Stimulated activated naive B cell treated with anti-CD40 and anti-IgM and Interleukin-4, amounts not matched to agents 10 μg/mL and 1 μg/mL and 100 μg/mL, for 72 hours (primary cell): ENCODE results near the gene LBP.

Experiments used
- ATAC-seq, 2 donors: fragments of 150-1000 bp; cut with Tn5 transposase; replicated peaks; 2 replicates each; pipeline ENCODE4 v1.10.0; 2021; ENCODE audit warnings: moderate library complexity in 1 of 2
- DNase-seq: peaks from one replicate; pipeline ENCODE4 v3.0.0; 2021
- H3K27ac Mint-ChIP-seq: one replicate; pipeline ENCODE4 v1.8.0; 2022; ENCODE audit warnings: mild to moderate bottlenecking, mixed read lengths
- H3K27me3 Mint-ChIP-seq, 2 donors: one replicate each; pipeline ENCODE4 v1.8.0; 2022; ENCODE audit warnings: mixed read lengths in 2 of 2
- H3K36me3 Mint-ChIP-seq, 2 donors: one replicate each; pipeline ENCODE4 v1.8.0; 2022; ENCODE audit warnings: mixed read lengths in 2 of 2, mild to moderate bottlenecking in 1 of 2
- H3K4me1 Mint-ChIP-seq, 2 donors: one replicate each; pipeline ENCODE4 v1.8.0; 2022; ENCODE audit warnings: mixed read lengths in 2 of 2, mild to moderate bottlenecking in 1 of 2
- H3K4me3 Mint-ChIP-seq, 2 donors: one replicate each; pipeline ENCODE4 v1.8.0; 2022; ENCODE audit warnings: mild to moderate bottlenecking in 2 of 2, mixed read lengths in 2 of 2, moderate library complexity in 1 of 2
- H3K9me3 Mint-ChIP-seq, 2 donors: one replicate each; pipeline ENCODE4 v1.8.0; 2022; ENCODE audit warnings: mixed read lengths in 2 of 2, mild to moderate bottlenecking in 1 of 2

The LBP gene

GRCh38 chr20:38346247-38346651 is at the start of gene LBP:
TSS of gene LBP (plus strand) at chr20:38346482. CDS start at chr20:38346517, 35 bp downstream.
- DNase-seq (no peak), ATAC-seq (no peak)
- Mint-ChIP-seq H3K9me3 (no peaks in the 10 kb centered on the region), H3K27me3 (peaks cover 17 to 22% of the 10 kb centered on the region in 2 donors), H3K4me3 (no peak within 1 kb of the TSS), H3K36me3 (no peaks in the 10 kb centered on the region), H3K4me1 (no peaks in the 10 kb centered on the region), H3K27ac (no peak within 1 kb of the TSS)

DNA sequence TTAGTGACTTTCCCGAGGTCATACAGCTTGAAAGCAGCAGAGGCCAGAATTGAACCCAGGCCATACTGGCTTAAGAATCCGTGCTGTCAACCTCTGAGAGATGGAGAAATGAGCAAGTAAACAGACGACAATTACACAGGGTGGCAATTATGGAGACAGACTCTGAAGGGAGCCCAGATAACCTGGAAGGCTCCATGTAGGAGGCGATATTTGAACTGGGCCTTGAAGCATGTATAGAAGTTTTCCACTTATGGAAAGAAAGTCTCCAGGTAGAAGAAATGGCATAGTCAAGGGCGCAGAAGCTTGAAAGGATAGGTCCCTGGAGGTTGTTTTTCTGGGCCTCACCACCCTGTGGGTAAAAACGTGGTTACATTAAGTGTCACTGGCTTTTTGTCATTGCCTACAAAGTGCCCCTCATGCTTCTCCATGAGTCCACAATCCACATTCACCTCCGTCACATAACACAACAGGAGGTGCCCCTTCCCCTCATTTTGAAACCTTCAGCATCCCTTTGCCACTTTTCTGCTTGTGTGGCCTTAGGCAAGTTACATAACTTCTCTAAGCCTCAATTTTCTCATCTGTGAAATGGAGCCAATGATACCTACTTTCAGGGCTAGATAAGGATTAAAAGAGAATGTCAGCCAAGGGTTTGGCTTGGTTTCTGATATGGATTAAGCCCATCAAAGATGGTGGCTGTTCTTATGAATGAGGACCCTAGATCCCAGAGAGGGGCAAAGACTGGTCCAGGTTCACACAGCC is 48.2 kb upstream of the LBP start:
- H3K4me3 Mint-ChIP-seq: no peak overlapping the region
- no peak for ATAC-seq
- DNase-seq: no peak
- H3K9me3 Mint-ChIP-seq: no peaks in the 10 kb centered on the region
- no peak overlapping the region for H3K27ac Mint-ChIP-seq
- peaks cover 33 to 37% of the 10 kb centered on the region in 2 donors for H3K27me3 Mint-ChIP-seq
- H3K4me1 Mint-ChIP-seq: peaks cover 0 to 2% of the 10 kb centered on the region in 2 donors
- no peaks in the 10 kb centered on the region for H3K36me3 Mint-ChIP-seq

GRCh38 chr20:38298768-38299288 is 47.5 kb upstream of the LBP start:
- Mint-ChIP-seq H3K27ac (no peak overlapping the region), H3K36me3 (no peaks in the 10 kb centered on the region), H3K4me3 (no peak overlapping the region), H3K27me3 (peaks cover 33 to 40% of the 10 kb centered on the region in 2 donors), H3K4me1 (peaks cover 4 to 6% of the 10 kb centered on the region in 2 donors), H3K9me3 (no peaks in the 10 kb centered on the region)
- ATAC-seq (no peak), DNase-seq (no peak)

- Mint-ChIP-seq H3K27me3 (peaks cover 39 to 50% of the 10 kb centered on the region in 2 donors), H3K27ac (no peak overlapping the region), H3K36me3 (no peaks in the 10 kb centered on the region), H3K4me3 (no peak overlapping the region), H3K4me1 (peaks cover 13 to 14% of the 10 kb centered on the region in 2 donors), H3K9me3 (no peaks in the 10 kb centered on the region)
- ATAC-seq: no peak
- DNase-seq: no peak
Measured at GRCh38 chr20:38299963-38300362, 46.3 kb upstream of the LBP start.

DNA sequence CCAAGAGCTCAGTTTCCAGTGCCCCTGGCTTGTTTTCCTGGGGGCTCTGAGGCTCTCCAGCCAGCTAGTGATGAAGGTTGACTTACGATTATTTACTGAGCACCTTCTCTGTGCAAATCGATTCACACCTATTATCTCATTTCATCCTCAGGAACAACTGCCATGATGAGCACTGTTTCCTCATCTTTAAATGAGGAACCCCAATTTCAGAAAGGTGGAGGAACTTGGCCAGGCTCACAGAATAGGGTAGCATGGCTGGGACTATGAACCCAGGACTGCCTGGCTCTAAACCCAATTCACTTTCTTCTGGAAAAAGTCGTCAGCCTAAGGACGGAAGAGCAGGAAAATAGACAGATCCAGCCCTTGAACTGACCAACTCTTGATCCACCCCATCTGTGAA is 45.8 kb upstream of the LBP start:
- Mint-ChIP-seq H3K27ac (no peak overlapping the region), H3K4me1 (peaks cover 13 to 14% of the 10 kb centered on the region in 2 donors), H3K4me3 (no peak overlapping the region), H3K27me3 (peaks cover 41 to 50% of the 10 kb centered on the region in 2 donors), H3K36me3 (no peaks in the 10 kb centered on the region), H3K9me3 (no peaks in the 10 kb centered on the region)
- ATAC-seq (no peak), DNase-seq (no peak)

DNA sequence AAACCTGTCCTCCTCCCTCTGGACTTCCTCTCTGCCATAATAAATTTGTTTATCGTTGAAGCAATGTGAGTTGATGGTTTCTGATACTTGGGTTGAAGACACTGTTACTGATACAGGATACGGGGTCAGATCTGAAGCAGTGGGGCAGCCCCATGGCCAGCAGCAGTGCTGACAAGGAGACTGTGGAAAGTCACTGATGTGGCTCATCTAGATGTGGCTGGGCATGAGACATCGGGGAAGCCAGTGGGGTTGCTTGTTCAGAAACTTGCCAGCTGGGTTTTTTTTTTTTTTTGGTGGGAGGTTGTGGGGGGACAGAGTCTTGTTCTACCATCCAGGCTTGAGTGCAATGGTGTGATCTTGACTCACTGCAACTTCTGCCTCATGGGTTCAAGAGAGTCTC is 45.0 kb upstream of the LBP start:
- Mint-ChIP-seq H3K4me3 (no peak overlapping the region), H3K27ac (no peak overlapping the region), H3K36me3 (no peaks in the 10 kb centered on the region), H3K27me3 (peaks cover 43 to 54% of the 10 kb centered on the region in 2 donors), H3K9me3 (no peaks in the 10 kb centered on the region), H3K4me1 (peaks cover 13 to 14% of the 10 kb centered on the region in 2 donors)
- DNase-seq: no peak
- peak; percentile 35 to 46 for ATAC-seq

GRCh38 chr20:38302786-38303185 is 43.5 kb upstream of the LBP start:
- Mint-ChIP-seq H3K9me3 (no peaks in the 10 kb centered on the region), H3K4me1 (peaks cover 13 to 14% of the 10 kb centered on the region in 2 donors), H3K36me3 (no peaks in the 10 kb centered on the region), H3K27me3 (peaks cover 46 to 58% of the 10 kb centered on the region in 2 donors), H3K27ac (no peak overlapping the region), H3K4me3 (no peak overlapping the region)
- DNase-seq (no peak), ATAC-seq (no peak)

GRCh38 chr20:38303908-38304379 is 42.3 kb upstream of the LBP start, which contains the start of gene BPI:
TSS of gene BPI (plus strand) at chr20:38304156. CDS start at chr20:38304224, 68 bp downstream.
- DNase-seq: no peak
- ATAC-seq: peak; percentile 57 to 63
- no peaks in the 10 kb centered on the region for H3K36me3 Mint-ChIP-seq
- H3K9me3 Mint-ChIP-seq: no peaks in the 10 kb centered on the region
- no peak within 1 kb of the TSS for H3K4me3 Mint-ChIP-seq
- no peak within 1 kb of the TSS for H3K27ac Mint-ChIP-seq
- peaks cover 13 to 14% of the 10 kb centered on the region in 2 donors for H3K4me1 Mint-ChIP-seq
- peaks cover 46 to 58% of the 10 kb centered on the region in 2 donors for H3K27me3 Mint-ChIP-seq

DNA sequence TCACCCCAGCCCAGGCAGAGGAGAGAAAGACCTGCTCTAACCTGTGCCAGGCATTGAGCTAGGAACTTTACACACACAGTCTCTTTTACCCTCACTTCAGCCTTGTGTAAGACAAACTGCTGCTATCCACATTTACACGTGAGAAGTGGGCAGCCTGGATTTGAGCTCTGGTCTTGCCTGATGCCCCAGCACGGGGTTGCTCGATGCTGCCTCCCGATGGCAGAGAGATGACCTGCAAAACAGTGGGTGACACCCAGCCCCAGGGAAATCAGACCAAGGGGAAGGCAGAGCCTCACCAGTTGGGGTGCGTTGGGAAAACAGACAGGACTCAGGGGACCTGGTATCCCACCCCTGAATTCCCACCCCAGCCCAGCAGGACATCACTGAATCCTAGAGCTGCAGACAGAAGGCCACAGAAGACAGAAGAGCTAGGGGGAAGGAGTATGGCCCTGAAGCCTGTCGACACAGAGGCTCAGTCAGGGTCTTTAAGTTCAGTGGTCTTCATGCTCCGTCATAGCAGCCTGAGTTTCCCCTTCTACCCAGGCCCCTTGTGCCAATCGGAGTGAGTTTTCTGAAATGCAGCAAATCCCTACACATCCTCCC is 41.3 kb upstream of the LBP start:
- Mint-ChIP-seq H3K27me3 (peaks cover 42 to 58% of the 10 kb centered on the region in 2 donors), H3K4me1 (peaks cover 13 to 14% of the 10 kb centered on the region in 2 donors), H3K4me3 (no peak overlapping the region), H3K36me3 (no peaks in the 10 kb centered on the region), H3K9me3 (no peaks in the 10 kb centered on the region), H3K27ac (no peak overlapping the region)
- ATAC-seq (peak; percentile 41 to 45), DNase-seq (no peak)

DNA sequence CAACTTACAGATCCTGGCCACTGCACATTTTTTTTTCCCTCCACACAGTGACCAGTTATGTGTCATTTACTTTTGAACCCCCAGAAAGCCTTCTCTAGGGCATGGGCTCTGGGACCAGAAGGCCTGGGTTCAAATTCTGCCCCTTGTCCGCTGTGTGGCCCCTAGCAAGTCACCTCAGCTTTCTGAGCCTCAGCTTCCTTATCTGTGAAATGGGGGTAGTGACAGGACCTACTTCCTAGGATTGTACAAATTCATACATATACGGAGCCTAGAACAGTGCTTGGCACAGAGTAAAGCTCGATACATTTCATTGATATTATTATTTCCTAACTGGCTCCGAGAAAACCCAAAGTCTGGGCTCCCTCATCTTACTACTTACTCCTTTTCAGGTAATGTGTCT is 40.7 kb upstream of the LBP start:
- Mint-ChIP-seq H3K9me3 (no peaks in the 10 kb centered on the region), H3K4me3 (no peak overlapping the region), H3K27me3 (peaks cover 41 to 58% of the 10 kb centered on the region in 2 donors), H3K4me1 (peaks cover 13 to 14% of the 10 kb centered on the region in 2 donors), H3K36me3 (no peaks in the 10 kb centered on the region), H3K27ac (no peak overlapping the region)
- ATAC-seq (no peak), DNase-seq (no peak)

GRCh38 chr20:38306379-38306778 is 39.9 kb upstream of the LBP start:
- H3K4me3 Mint-ChIP-seq: no peak overlapping the region
- H3K27ac Mint-ChIP-seq: no peak overlapping the region
- H3K36me3 Mint-ChIP-seq: no peaks in the 10 kb centered on the region
- ATAC-seq (no peak), DNase-seq (no peak)
- H3K9me3 Mint-ChIP-seq: no peaks in the 10 kb centered on the region
- H3K4me1 Mint-ChIP-seq: peaks cover 10 to 14% of the 10 kb centered on the region in 2 donors
- peaks cover 41 to 57% of the 10 kb centered on the region in 2 donors for H3K27me3 Mint-ChIP-seq

GRCh38 chr20:38307371-38308046 is 38.8 kb upstream of the LBP start:
- H3K4me1 Mint-ChIP-seq: peaks cover 10 to 14% of the 10 kb centered on the region in 2 donors
- H3K9me3 Mint-ChIP-seq: no peaks in the 10 kb centered on the region
- H3K27ac Mint-ChIP-seq: no peak overlapping the region
- H3K36me3 Mint-ChIP-seq: no peaks in the 10 kb centered on the region
- ATAC-seq (no peak), DNase-seq (no peak)
- peaks cover 38 to 49% of the 10 kb centered on the region in 2 donors for H3K27me3 Mint-ChIP-seq
- no peak overlapping the region for H3K4me3 Mint-ChIP-seq

GRCh38 chr20:38308047-38308438 is 38.2 kb upstream of the LBP start:
- H3K9me3 Mint-ChIP-seq: no peaks in the 10 kb centered on the region
- H3K4me1 Mint-ChIP-seq: peaks cover 10 to 14% of the 10 kb centered on the region in 2 donors
- no peak for ATAC-seq
- H3K36me3 Mint-ChIP-seq: no peaks in the 10 kb centered on the region
- peaks cover 38 to 45% of the 10 kb centered on the region in 2 donors for H3K27me3 Mint-ChIP-seq
- DNase-seq: no peak
- no peak overlapping the region for H3K27ac Mint-ChIP-seq
- no peak overlapping the region for H3K4me3 Mint-ChIP-seq

DNA sequence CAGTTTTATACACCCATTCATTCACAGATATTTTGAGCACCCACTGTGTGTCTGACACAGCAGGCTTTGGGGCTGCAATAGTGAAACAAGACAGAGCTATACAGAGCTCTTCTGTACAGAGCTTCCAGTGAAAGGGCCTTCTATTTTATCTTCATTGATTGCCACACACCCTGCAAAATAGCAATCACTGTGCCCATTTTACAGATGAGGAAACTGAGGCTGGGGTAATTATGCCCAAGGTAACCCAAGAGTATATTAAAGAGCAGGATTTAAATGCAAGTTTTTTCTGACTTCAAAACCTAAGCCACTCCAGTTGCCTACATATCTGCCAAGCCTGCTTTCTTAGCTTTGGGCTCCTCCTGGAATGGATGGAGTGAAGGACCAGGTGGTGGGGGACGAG is 37.8 kb upstream of the LBP start:
- Mint-ChIP-seq H3K4me3 (no peak overlapping the region), H3K4me1 (peaks cover 7 to 14% of the 10 kb centered on the region in 2 donors), H3K27me3 (peaks cover 38 to 41% of the 10 kb centered on the region in 2 donors), H3K36me3 (no peaks in the 10 kb centered on the region), H3K9me3 (no peaks in the 10 kb centered on the region), H3K27ac (no peak overlapping the region)
- ATAC-seq: no peak
- no peak for DNase-seq
